Ovary (tissue), 9 donors: Measurements from ENCODE around the gene KATNA1. TPM values are rescaled to one million over a fixed set of nuclear protein-coding genes. Genes with fewer than 3 reads are reported as not detected.
"Not testable (repeated sequence)": the region's sequence is repeated elsewhere in the genome, so short reads cannot be mapped to it uniquely, and the experiment has no call there.

Experiments used
- DNase-seq, 5 donors: peaks; one replicate each; pipeline ENCODE4 v3.0.0-alpha.2; 2019 to 2020
- H3K27ac ChIP-seq, 2 donors: fragments of 200-600 bp; one replicate each; pipeline versions ENCODE4 v1.5.1 to v1.8.0; 2019 to 2022
- H3K27me3 ChIP-seq: fragments of 200-600 bp; one replicate; pipeline ENCODE4 v1.8.0; 2022
- H3K36me3 ChIP-seq: fragments of 200-600 bp; sonication (generic); one replicate; pipeline ENCODE4 v1.5.1; 2019
- H3K4me1 ChIP-seq: one replicate; pipeline ENCODE4 v1.8.1; 2013; ENCODE audit warnings: mild to moderate bottlenecking, moderate library complexity; ENCODE audit not compliant: insufficient read depth
- H3K4me3 ChIP-seq: fragments of 200-600 bp; sonication (generic); one replicate; pipeline ENCODE4 v1.5.1; 2017
- H3K9me3 ChIP-seq, 2 donors: fragments of 200-600 bp in 1 of 2; sonication (generic) in 1 of 2; one replicate each; pipeline versions ENCODE4 v1.5.1 to v1.8.1; 2013 to 2019; ENCODE audit warnings: mild to moderate bottlenecking in 1 of 2, moderate library complexity in 1 of 2
- CTCF ChIP-seq, 3 donors: fragments of 450-650 bp in 2 of 3; fragments of 200-600 bp in 1 of 3; IDR thresholded peaks; one replicate each; pipeline versions ENCODE4 v1.5.1 to v1.8.0; 2016 to 2022; ENCODE audit warnings: antibody characterized with exemption in 3 of 3, mild to moderate bottlenecking in 1 of 3
- EP300 ChIP-seq: sonication (generic); formaldehyde crosslinking; IDR thresholded peaks from one replicate; pipeline ENCODE4 v1.6.1; 2017; ENCODE audit warnings: antibody characterized with exemption
- POLR2A ChIP-seq: fragments of 450-650 bp; IDR thresholded peaks from one replicate; pipeline ENCODE4 v1.6.1; 2017; ENCODE audit warnings: antibody characterized with exemption, mild to moderate bottlenecking, moderate library complexity
- WGBS, 3 donors: extraction: QIAGEN DNeasy Blood & Tissue Kit in 1 of 3; methylation state at CpG; one replicate each; pipeline versions ENCODE4 v1.1.5 to v1.1.7; 2013 to 2017; 5-methylcytosine and 5-hydroxymethylcytosine counted together
- intact Hi-C, 4 donors: fragments of 100-400 bp; cut with DNase I; formaldehyde crosslinking; loops; one replicate each; pipeline versions ENCODE4 v1.11.0 to v1.15.1; 2022 to 2023
- polyA plus RNA-seq, 2 donors: library from polyadenylated mRNA; stranded (reverse); fragments of 200-250 nt in 1 of 2; fragments of 350-450 nt in 1 of 2; fragmentation: Illumina TruSeq in 1 of 2; extraction: RNeasy Lipid Tissue Mini Kit (QIAGEN cat#74804) in 1 of 2; gene quantifications; one replicate each; pipeline ENCODE4 v1.2.3, GENCODE V29; 2013 to 2014
- total RNA-seq, 7 donors: library from RNA; depleted of rRNA in 2 of 7; stranded (reverse); fragments of >200 nt in 2 of 7; fragmentation: NEBNext Ultra II Directional in 3 of 7; extraction: Animal tissue kit (Norgen Biotek cat#: 25700) in 3 of 7; gene quantifications; one replicate each; pipeline versions ENCODE4 v1.1.0 to v1.2.4, GENCODE V29; 2016 to 2023
- donor health status: DM: no; HTN: no; CAD: no; lungs with moderate emphysema.
- donor health status: DM: no; HTN: no; CAD: no.
- donor health status: Bipolar disorder and iron deficiency.
- donor health status: DM: yes; HTN: yes; CAD: no.
- donor health status: DM: no; HTN: no; CAD: no.
- donor health status: DM: yes; HTN: yes; CAD: no.

The KATNA1 gene
- total and polyA plus RNA-seq, 9 donors: 10.6 to 31.4 (median 19.0) TPM

- Histone ChIP-seq H3K4me1 (no peaks in the 10 kb centered on the region), H3K4me3 (no peak overlapping the region), H3K36me3 (no peaks in the 10 kb centered on the region), H3K27ac (no peak overlapping the region), H3K9me3 (no peaks in the 10 kb centered on the region), H3K27me3 (no peaks in the 10 kb centered on the region)
- 43 to 54% (median 53%) methylated on average over 1 of the region's 1 CpG for WGBS, 3 donors
- TF ChIP-seq POLR2A: no peak
- TF ChIP-seq CTCF (IDR thresholded peaks at IDR 0.05): no peak
- TF ChIP-seq EP300: no peak
- intact Hi-C loops: no loop called here
- DNase-seq: no peak
Measured at GRCh38 chr6:149680503-149680902, 32.0 kb upstream of the KATNA1 start.

- H3K27me3 ChIP-seq, H3K9me3 ChIP-seq, H3K27ac ChIP-seq, H3K36me3 ChIP-seq, DNase-seq, H3K4me1 ChIP-seq, intact Hi-C loops, H3K4me3 ChIP-seq: not testable (repeated sequence)
Measured at GRCh38 chr6:149672265-149672664, 23.8 kb upstream of the KATNA1 start.

GRCh38 chr6:149660028-149660427 lies 11.5 kb upstream of the KATNA1 start:
- TF ChIP-seq EP300 (no peak), CTCF (IDR thresholded peaks at IDR 0.05) (no peak), POLR2A (no peak)
- H3K27me3 ChIP-seq: no peaks in the 10 kb centered on the region
- 91 to 93% (median 92%) methylated on average over 4 of the region's 4 CpGs for WGBS, 3 donors
- H3K4me1 ChIP-seq: no peaks in the 10 kb centered on the region
- intact Hi-C loops: no loop called here
- no peak overlapping the region for H3K27ac ChIP-seq
- H3K4me3 ChIP-seq: no peak overlapping the region
- H3K9me3 ChIP-seq: no peaks in the 10 kb centered on the region
- DNase-seq: no peak
- H3K36me3 ChIP-seq: no peaks in the 10 kb centered on the region

- no peak for TF ChIP-seq CTCF (IDR thresholded peaks at IDR 0.05)
- no peak for TF ChIP-seq EP300
- no peak for TF ChIP-seq POLR2A
- DNase-seq: no peak
- Histone ChIP-seq H3K36me3 (no peaks in the 10 kb centered on the region), H3K27me3 (no peaks in the 10 kb centered on the region), H3K9me3 (no peaks in the 10 kb centered on the region), H3K27ac (no peak overlapping the region), H3K4me3 (no peak overlapping the region), H3K4me1 (no peaks in the 10 kb centered on the region)
- 93 to 96% (median 95%) methylated on average over 5 of the region's 5 CpGs for WGBS, 3 donors
- intact Hi-C loops: no loop called here
Measured at GRCh38 chr6:149657441-149657840, 8.9 kb upstream of the KATNA1 start.

- H3K4me3 ChIP-seq: no peak overlapping the region
- H3K27me3 ChIP-seq: no peaks in the 10 kb centered on the region
- intact Hi-C loops: no loop called here
Measured at GRCh38 chr6:149651056-149651455, 2.5 kb upstream of the KATNA1 start.

More at GRCh38 chr6:149651056-149651455, 2.5 kb upstream of the KATNA1 start:
- DNase-seq: no peak
- Histone ChIP-seq H3K4me1 (peaks cover 3% of the 10 kb centered on the region), H3K9me3 (no peaks in the 10 kb centered on the region), H3K36me3 (no peaks in the 10 kb centered on the region), H3K27ac (no peak overlapping the region)
- TF ChIP-seq CTCF (IDR thresholded peaks at IDR 0.05): no peak
- TF ChIP-seq POLR2A: no peak
- no peak for TF ChIP-seq EP300
